Measurements from ENCODE around the gene AGTPBP1. TPM values are rescaled to one million over a fixed set of nuclear protein-coding genes. Genes with fewer than 3 reads are reported as not detected.

AGTPBP1 gene
- total and polyA plus RNA-seq, 9 of the 15 experiments (the other 6 are each of a cell fraction or from before 2014, with no cell fraction given): 1.4 to 7.9 (median 4.6) TPM

DNA sequence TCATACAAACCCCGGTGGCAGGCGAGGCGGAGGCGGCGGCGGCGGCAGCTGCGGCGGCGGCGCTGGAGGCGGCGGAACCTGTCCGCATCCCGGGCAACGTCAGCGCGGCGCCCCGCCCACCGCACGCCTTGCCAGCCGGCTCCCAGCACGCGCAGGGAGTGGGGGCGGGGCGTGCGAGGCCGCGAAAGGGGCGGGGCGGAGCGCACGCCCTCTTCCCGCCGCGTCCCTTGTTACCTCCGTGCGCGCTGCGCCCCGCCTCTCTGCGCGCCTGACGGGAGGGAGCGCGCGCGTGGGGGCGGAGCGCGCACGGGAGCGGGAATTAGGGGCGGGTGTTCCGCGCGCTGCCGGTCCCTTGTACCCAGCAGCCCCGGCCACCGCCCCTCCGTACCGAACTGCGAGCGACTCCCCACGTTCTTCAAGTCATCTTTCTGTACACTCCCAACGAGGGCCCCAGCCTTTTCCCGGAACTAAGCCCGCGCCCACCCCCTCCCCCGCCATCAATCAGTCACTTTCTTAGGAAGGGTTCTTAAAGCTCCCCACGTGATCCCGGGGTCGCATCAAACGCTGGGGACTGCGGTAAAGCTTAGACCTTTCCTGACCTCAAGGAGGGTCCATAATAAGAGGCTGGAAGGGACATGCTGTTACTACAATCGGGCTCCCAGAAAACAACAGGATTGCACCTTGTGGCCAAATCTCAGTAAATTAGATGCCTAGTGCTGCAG lies at the start of gene AGTPBP1 (continued):
- TF ChIP-seq EP300 (IDR thresholded peaks at IDR 0.05; ENCODE audit: low read length): no peak
- TF ChIP-seq, protein P1, sequence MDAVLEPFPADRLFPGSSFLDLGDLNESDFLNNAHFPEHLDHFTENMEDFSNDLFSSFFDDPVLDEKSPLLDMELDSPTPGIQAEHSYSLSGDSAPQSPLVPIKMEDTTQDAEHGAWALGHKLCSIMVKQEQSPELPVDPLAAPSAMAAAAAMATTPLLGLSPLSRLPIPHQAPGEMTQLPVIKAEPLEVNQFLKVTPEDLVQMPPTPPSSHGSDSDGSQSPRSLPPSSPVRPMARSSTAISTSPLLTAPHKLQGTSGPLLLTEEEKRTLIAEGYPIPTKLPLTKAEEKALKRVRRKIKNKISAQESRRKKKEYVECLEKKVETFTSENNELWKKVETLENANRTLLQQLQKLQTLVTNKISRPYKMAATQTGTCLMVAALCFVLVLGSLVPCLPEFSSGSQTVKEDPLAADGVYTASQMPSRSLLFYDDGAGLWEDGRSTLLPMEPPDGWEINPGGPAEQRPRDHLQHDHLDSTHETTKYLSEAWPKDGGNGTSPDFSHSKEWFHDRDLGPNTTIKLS (IDR thresholded peaks at IDR 0.05; ENCODE audit: borderline replicate concordance, low read depth): no peak
- TF ChIP-seq SREBF2 (CRISPR knock-in tag; IDR thresholded peaks at IDR 0.05): no peak
- peak; percentile 33 for TF ChIP-seq RBFOX2 (IDR thresholded peaks at IDR 0.05; ENCODE audit: low read depth, low read length)
- no peak for TF ChIP-seq NELFE (IDR thresholded peaks at IDR 0.05; ENCODE audit: insufficient read depth, insufficient read length)
- no peak for TF ChIP-seq ZNF140 (CRISPR knock-in tag; IDR thresholded peaks at IDR 0.05)
- TF ChIP-seq SIN3B (IDR thresholded peaks at IDR 0.05; ENCODE audit: low read depth): no peak
- TF ChIP-seq, protein P2, sequence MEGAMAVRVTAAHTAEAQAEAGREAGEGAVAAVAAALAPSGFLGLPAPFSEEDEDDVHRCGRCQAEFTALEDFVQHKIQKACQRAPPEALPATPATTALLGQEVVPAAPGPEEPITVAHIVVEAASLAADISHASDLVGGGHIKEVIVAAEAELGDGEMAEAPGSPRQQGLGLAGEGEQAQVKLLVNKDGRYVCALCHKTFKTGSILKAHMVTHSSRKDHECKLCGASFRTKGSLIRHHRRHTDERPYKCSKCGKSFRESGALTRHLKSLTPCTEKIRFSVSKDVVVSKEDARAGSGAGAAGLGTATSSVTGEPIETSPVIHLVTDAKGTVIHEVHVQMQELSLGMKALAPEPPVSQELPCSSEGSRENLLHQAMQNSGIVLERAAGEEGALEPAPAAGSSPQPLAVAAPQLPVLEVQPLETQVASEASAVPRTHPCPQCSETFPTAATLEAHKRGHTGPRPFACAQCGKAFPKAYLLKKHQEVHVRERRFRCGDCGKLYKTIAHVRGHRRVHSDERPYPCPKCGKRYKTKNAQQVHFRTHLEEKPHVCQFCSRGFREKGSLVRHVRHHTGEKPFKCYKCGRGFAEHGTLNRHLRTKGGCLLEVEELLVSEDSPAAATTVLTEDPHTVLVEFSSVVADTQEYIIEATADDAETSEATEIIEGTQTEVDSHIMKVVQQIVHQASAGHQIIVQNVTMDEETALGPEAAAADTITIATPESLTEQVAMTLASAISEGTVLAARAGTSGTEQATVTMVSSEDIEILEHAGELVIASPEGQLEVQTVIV (CRISPR knock-in tag; IDR thresholded peaks at IDR 0.05; ENCODE audit: borderline replicate concordance): no peak
- no peak for TF ChIP-seq MEF2A (IDR thresholded peaks at IDR 0.05; ENCODE audit: control insufficient read depth, low read depth, low read length)
- TF ChIP-seq, protein P3, sequence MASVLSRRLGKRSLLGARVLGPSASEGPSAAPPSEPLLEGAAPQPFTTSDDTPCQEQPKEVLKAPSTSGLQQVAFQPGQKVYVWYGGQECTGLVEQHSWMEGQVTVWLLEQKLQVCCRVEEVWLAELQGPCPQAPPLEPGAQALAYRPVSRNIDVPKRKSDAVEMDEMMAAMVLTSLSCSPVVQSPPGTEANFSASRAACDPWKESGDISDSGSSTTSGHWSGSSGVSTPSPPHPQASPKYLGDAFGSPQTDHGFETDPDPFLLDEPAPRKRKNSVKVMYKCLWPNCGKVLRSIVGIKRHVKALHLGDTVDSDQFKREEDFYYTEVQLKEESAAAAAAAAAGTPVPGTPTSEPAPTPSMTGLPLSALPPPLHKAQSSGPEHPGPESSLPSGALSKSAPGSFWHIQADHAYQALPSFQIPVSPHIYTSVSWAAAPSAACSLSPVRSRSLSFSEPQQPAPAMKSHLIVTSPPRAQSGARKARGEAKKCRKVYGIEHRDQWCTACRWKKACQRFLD (CRISPR knock-in tag; IDR thresholded peaks at IDR 0.05): no peak
- TF ChIP-seq POLR2AphosphoS2 (IDR thresholded peaks at IDR 0.05; ENCODE audit: low read length): no peak
- peak; percentile 20; the same call in 1 of the 2 replicates for TF ChIP-seq CREB1 (IDR thresholded peaks at IDR 0.05)
- no peak for TF ChIP-seq CREB1 (CRISPR knock-in tag; IDR thresholded peaks at IDR 0.05)
- no peak for TF ChIP-seq MTA1 (IDR thresholded peaks at IDR 0.05; ENCODE audit: borderline replicate concordance)
- TF ChIP-seq FOXA1 (IDR thresholded peaks at IDR 0.05; ENCODE audit: borderline replicate concordance): no peak
- no peak for TF ChIP-seq ETV1 (tag; conservative IDR thresholded peaks at IDR 0.05; ENCODE audit: low read depth)
- no peak for TF ChIP-seq DACH1 (IDR thresholded peaks at IDR 0.05; ENCODE audit: partially characterized antibody)
- no peak for TF ChIP-seq FOXJ3 (CRISPR knock-in tag; IDR thresholded peaks at IDR 0.05)
- TF ChIP-seq FOXJ2 (tag; IDR thresholded peaks at IDR 0.05): no peak

All from K562 (cell line).